HG03060 (cell line): ENCODE measurements around the gene NAPEPLD.
"Not testable (repeated sequence)": the region's sequence is repeated elsewhere in the genome, so short reads cannot be mapped to it uniquely, and the experiment has no call there.

ENCODE experiments used
- ATAC-seq: cut with Tn5 transposase; IDR thresholded peaks from one replicate; pipeline ENCODE4 v1.9.1; 2021; ENCODE audit warnings: low read depth, moderate number of reproducible peaks; ENCODE audit not compliant: unreplicated experiment

NAPEPLD gene

DNA sequence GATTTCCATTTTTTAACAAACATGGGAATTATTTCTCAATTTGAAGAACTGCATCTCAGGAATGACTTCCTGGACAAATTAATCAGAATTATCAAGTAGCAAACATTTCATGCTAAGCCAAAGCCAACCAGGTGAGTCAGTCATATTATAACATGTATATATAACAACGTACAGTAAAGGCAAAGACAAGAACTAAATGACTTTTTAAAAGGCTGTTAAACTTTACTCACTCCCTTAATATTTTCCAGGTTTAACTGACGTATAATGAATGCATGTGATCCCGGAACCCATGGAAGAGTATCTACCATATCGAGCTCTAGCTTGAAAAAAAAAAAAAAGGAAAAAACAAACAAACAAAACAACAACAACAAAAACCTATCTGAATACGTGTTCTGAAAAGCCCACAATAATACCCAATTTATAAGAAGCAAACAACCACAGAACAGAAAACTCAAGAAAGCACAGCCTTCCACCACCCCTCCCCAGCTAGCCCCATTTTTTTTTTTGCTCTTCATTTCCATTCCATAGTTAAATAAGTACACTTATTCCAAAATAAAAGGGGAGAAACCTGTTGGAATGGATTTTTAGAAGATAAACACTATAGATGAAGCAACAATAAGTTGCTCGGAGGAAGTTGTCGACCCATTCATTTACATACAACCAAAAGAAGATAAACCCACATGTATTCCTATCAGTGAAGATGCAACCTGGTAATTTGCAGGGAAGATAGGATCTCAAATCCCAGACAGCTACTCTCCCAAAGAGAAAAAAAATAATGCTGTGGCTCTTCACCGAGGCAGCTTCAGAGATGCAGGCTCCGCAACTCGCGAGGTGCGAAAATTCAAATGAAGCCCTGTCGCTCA is 537 bp downstream of the NAPEPLD start:
- no peak for ATAC-seq

- ATAC-seq: not testable (repeated sequence)
Observed at GRCh38 chr7:103144754-103145153, 4.1 kb downstream of the NAPEPLD start.

GRCh38 chr7:103143868-103144267 is 5.0 kb downstream of the NAPEPLD start:
- no peak for ATAC-seq

- ATAC-seq: no peak
Observed at GRCh38 chr7:103142494-103142893, 6.4 kb downstream of the NAPEPLD start.

DNA sequence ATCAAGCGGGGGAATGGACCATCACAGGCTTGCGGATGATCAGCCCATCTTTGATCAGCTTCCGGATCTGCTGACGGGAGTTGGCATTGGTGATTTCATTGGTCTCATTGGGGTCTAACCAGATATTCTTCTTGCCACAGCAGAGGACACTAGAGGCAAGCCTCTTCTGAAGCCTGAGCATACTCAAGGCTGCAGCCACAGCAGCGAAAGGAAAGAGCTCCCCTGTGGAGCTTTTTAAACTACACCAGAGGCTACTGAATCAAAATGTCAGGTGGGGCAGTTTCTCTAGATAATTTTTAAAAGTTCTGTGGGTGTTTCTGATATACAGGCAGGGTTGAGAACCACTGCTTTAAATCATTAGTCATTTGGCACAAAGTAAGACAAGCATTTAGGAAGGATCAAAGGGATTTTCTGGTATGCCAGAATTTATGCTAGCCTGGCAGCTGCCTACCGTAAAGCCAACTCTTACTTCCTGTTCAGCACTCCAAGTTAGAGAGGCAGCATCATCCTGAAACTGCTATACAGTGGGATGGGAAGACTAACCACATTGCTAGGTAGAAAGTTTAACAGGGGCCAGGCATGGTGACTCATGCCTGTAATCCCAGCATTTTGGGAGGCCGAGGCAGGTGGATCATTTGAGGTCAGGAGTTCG is 7.0 kb downstream of the NAPEPLD start:
- ATAC-seq: no peak

DNA sequence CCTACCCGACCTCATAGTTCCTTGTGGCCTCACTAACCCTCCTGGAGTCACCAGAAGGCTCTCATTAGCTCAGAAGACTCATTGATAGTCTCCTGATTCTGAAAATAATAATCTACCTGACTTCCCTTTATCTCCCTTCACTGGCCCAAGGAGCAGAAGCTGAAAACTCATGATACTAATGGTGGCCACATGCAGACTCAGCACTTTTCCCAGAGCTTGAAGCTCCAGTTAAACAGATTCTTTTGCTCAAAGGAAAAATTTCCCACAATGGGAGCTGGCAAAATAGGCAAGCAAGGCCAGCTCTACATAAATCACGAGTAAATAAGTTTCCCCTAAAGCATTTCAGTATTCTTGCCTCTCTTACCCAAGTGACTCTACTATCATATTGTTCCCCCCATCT is 8.2 kb downstream of the NAPEPLD start:
- no peak for ATAC-seq

GRCh38 chr7:103140061-103140460 is 8.8 kb downstream of the NAPEPLD start:
- no peak for ATAC-seq

- no peak for ATAC-seq
Observed at GRCh38 chr7:103134836-103135554, 13.9 kb downstream of the NAPEPLD start.

DNA sequence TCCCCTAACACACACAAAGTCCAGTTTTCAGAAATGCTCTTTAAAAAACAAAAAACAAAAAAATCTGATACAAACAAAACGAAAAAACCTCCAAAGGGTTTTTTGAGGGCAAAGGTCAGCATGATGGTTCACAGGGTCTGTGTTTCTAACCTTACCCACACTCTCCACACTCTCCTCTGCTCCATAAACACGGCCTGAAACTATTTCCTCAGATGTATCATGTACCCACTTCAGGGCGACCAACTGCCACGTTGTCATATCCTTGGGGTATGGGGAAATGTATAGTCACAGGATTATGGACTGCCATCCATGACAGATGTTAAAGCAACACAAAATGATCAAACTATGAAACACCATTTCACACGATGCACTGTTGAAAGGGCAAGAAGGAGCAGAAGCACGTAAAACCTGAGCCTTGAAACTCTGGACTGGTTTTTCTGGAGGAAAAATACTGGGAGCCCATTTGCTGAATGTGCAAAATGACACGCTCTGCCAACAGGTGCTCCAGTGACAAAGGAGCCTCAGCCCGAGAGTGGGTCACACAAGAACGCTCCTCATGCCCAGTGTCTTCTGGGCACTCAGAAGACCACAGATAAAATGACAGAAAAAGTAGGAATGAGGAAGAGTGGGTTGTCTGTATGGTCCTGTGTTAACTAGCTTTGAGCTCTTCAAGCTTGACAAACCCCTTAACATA is 15.8 kb downstream of the NAPEPLD start:
- no peak for ATAC-seq

DNA sequence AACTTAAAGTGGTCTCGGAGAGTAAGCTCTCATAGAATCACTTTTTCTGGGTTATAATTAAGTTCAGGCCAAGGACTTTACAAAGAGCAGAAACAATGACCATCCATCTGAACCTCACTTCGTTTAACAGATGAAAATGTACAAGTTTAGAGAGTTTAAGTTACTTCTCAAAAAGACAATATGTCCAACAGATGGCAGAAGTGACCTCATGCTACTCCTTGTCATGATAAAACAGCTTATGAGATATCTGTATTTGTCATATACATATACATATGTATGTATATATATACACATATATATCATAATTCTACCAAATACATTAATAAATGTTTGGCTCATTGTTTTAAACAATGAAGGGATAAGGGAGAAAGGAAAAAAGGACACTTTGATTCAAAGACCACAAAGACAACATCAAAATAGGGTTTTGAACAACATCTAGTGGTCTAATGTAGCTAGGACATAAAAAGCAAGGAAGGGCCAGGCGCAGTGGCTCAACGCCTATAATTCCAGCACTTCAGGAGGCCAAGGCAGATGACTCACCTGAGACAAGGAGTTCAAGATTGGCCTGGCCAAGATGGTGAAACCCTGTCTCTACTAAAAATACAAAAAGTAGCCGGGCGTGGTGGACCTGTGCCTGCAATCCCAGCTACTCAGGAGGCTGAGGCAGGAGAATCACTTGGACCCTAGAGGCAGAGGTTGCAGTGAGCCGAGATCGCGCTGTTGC is 17.8 kb downstream of the NAPEPLD start:
- ATAC-seq: no peak

DNA sequence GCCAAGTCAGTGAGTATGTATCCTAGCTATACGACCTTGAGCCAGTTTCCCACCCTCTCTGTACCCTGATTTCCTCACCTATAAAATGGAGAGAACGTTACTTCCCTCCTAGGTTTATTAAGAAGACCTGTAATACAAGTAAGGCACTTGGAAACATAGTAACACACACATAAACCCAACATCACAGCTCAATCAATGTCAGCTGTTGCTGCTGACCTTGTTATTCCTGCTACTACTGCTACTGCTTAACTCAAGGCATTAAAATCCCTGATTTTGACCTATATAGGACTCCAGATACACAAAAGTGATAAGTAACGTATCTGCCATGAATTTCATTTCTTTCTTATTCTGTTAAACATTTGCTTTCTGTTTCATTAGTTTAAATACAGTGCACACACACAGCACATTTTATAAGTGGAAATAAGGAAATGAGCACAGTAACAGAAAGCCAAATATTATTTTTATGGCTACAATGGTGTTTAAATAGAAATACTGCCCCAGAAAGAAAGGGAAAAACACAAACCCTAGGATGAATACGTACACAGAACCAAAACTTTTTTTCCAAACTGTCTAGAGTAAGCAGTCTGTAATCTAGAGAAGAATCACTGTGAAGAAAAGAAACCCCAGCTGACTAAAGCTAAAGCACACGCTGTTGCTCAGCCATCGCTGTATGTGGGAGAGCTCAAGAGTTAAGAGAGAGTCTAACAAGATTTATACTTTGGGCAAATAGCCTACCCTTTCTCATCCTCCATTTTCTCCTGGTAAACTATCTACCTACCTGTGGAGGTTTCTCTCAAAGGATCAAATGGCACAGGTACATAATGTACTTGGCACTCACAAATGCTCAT is 19.0 kb downstream of the NAPEPLD start:
- ATAC-seq: no peak

DNA sequence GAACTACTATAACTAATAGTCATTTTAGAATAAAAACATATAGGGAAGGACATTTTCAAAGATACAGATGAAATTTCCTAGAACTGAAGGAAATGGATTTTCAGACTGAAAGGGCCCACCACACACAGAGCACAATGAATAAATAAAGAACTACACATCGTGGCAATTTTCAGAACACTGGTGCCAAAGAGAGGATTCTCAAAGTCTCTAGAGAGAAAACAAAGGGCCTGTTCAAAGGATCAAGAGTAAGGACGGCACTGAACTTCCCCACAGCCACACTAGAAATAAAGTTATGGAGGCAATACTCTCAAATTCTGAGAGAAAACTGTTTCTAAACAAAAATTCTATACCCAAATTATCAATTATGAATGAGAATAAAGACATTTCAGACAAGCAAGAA is 21.9 kb downstream of the NAPEPLD start:
- no peak for ATAC-seq

DNA sequence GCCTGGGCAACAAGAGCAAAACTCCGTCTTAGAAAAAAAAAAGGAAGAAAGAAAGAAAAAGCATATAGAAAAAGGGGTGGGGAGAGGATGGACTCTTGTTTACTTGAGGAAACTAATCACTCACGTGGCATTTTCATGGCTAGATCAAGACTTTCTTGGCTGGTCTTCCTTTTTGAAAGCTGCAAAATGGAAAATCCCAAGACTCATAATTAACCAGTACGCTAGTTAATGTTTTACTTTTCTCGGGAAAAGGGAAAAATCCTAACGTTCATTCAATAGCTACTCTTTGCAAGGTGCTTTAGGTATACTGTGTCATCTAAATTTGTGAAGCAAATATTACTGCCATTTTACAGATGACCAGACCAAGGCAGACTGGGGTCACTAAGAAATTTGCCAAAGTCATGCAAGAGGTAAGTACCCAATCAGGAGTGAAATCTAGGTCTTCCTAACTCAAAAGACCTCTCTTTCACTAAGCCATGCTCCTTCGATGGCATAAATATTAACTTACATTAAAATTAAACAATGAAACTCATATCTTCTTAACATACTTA is 24.4 kb downstream of the NAPEPLD start:
- ATAC-seq: no peak

GRCh38 chr7:103123529-103123928 is 25.4 kb downstream of the NAPEPLD start:
- ATAC-seq: no peak

DNA sequence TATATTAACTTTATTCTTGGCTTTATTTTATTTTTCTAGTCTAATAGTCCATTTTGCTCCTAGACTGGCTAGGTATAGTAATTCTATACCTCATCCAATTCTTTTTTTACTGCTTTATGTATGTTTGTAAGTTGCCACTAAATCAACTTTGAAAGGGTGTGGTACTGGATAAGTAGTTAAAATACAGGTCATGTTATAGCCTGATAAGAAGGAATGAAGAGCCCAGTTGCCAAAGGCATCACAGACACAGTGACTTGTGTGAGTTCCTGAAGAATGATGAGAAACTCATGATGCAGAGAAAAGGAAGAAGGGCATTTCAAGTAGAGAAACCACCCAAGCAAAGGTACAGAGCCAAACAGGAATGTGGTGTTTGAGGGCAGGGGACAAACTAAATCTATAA is 27.3 kb downstream of the NAPEPLD start:
- ATAC-seq: no peak

DNA sequence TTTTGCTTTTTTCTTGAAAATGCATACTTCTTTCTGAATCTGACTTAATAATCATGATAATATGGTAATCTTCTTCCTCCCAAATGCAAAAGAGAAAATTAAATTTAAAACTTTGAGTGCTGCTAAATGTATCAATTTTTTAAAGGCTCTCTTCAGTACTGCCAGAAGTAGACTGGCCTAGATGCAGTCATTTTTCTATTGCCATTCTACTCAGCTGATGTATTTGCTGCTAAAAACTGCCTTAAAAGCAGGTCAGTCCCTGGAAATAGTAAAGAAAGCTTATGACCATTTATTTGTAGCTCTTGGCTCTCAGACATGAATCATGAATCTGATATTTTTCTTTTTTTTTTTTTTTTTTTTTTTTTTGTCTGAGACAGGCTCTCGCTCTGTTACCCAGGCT is 28.5 kb downstream of the NAPEPLD start:
- ATAC-seq: no peak

DNA sequence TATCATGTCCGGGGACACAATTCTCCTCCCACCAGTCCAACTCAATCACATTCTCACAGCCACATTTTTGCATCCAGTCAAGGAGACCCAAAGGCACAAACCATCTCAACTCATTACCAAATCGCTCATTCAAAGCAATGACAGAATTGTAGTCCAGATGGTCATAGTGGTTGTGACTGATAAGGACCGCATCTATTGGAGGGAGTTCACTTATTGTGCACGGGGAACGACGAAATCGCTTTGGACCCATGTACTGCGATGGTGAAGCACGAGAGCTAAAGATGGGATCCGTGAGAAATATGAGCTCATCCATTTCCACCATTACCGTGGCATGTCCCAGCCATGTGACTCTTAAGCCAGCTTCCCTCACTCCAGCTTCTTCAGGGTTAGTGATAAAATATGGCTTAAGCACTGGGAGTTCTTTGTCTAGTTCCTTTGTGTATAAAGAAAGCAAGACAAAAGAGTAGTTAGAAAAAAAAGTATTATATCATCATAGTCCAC is 29.1 kb downstream of the NAPEPLD start:
- ATAC-seq: no peak

DNA sequence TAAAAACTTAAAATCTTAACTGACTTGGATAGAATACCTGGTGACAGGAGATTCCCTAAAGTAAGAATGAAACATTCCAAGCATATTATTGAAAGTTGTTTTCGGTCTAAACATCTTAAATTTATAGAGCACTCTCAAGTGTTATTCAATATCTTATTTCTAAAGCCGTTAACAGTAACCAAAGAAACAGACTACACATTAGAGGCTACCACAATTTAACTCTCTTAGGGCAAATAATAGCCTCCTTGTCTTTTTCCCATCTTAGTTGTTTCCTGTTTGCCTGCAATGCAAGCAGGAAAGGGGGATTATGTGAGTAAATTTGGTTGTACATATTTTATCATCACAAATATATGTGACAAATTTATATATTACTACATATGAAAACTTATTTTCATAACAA is 31.4 kb downstream of the NAPEPLD start:
- ATAC-seq: no peak

DNA sequence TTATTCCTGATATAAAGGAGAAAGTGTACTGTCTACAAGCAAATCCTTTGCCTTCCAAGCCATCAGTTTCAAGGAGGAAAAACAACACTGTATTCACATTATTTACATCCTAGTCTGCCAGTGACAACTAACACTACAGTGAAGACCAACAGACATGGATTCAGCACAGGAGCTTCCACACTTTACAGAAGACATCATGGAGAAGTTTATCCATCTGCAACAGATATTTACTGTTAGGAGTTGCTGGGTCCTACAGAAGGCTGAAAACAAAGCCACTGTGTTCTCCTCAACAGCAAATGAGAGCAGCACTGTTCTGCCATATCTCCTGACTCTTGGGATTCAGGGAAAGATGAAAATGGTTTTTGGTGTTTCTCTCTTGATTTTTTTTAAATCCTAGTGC is 31.9 kb downstream of the NAPEPLD start:
- ATAC-seq: no peak
